ENCODE data around the gene LRRC10B.

DNA sequence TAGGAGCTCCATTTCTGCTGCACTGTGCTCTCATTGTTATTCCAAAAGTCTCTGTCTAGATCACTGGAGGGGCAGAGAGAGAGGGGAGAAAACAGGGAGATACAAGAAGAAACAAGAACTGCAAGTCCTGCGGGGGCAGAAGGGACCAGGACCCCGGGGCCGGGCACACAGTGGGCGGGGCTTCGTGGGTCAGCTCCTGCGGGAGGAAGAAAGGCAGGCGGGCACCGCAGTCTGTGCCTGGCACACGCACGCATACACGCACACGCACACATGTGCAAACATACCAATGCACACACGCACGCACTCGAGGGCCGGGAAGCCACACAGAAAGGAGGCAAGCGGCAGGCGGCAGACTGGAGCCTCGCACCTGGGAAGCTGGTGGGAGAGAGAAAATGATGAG, 38.7 kb downstream of the LRRC10B start:
- TF ChIP-seq, protein P1, sequence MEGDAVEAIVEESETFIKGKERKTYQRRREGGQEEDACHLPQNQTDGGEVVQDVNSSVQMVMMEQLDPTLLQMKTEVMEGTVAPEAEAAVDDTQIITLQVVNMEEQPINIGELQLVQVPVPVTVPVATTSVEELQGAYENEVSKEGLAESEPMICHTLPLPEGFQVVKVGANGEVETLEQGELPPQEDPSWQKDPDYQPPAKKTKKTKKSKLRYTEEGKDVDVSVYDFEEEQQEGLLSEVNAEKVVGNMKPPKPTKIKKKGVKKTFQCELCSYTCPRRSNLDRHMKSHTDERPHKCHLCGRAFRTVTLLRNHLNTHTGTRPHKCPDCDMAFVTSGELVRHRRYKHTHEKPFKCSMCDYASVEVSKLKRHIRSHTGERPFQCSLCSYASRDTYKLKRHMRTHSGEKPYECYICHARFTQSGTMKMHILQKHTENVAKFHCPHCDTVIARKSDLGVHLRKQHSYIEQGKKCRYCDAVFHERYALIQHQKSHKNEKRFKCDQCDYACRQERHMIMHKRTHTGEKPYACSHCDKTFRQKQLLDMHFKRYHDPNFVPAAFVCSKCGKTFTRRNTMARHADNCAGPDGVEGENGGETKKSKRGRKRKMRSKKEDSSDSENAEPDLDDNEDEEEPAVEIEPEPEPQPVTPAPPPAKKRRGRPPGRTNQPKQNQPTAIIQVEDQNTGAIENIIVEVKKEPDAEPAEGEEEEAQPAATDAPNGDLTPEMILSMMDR (IDR thresholded peaks at IDR 0.05): no peak
- TF ChIP-seq POLR2A (IDR thresholded peaks at IDR 0.05): no peak

All from thyroid gland (tissue), 4 donors.